Measurements from ENCODE around the gene TMEM247. TPM values are rescaled to one million over a fixed set of nuclear protein-coding genes. Genes with fewer than 3 reads are reported as not detected.

The TMEM247 gene
- total RNA-seq, 1 donor from 2014 or later: not detected

DNA sequence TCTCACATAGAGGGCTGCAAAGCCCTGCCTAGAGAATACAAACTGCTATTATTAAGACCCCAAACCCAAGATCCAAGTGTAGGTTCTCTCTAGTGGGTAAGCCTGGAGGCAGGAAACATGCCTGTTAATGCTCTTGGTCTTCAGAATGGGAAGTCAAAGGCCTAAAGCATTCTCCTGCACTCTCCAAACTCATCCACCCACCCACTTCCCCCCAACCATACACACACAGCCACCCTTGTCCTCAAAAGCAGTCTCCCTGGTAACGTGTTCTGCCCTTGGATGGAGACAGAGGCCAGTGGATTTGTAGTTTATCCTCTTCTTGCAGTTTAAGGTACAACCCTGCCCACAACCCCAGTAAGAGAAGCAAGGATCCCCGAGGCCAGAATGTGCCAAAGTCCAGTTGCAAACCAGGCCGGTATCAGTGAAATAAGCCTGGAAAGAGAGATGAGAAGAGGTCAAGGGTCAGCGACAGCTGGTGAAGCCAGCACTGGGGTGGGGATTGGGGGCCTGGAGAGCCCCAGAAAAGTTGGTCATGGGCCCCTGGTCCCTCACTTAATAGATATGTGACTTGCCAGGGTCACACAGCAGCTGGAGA is 23.0 kb downstream of the TMEM247 start:
- H3K4me3 ChIP-seq (ENCODE audit: low read depth, low read length): no peak overlapping the region
- no peak for DNase-seq (ENCODE audit: low read depth)
- no peak for TF ChIP-seq CTCF (conservative IDR thresholded peaks at IDR 0.05; ENCODE audit: low read depth, low read length)

DNA sequence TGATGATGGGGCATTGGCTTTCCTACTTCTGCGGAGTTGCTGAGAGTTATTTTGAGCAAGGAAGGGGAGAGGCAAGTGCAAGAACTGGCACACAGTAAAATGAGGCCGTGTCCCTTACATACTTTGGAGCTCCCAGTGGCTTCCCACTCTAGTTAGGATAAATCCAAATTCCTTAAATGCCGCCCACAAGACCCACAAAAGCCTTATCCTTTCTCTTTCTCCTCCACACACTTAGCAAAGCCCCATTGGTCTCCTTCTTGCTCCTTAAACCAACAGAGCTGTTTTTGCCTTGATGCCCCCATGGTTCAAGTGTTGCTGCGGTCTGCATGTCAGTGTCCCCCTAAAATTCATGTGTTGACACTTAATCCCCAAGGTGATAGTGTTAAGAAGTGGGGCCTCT is 24.3 kb downstream of the TMEM247 start:
- TF ChIP-seq CTCF (conservative IDR thresholded peaks at IDR 0.05; ENCODE audit: low read depth, low read length): no peak
- DNase-seq (ENCODE audit: low read depth): no peak
- no peak overlapping the region for H3K4me3 ChIP-seq (ENCODE audit: low read depth, low read length)

DNA sequence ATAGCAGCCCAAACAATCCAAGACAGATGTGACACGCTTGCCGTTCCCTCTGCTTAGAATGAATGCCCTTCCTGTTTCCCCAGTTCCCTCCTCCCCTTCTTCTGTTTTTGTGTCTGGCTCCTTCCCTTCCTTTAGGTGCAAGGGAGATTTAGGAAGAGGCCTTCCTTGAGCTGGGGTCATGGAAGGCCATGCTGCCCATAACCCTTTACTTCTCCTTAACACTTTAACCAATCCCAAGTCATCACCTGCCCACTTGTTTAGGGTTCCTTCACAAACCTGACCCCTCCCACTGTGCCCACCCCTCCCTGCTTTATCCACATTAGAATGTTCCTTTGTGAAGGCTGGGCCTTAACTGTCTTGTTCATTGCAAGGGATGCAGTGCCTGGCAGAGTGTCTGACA is 24.9 kb downstream of the TMEM247 start:
- no peak overlapping the region for H3K4me3 ChIP-seq (ENCODE audit: low read depth, low read length)
- no peak for TF ChIP-seq CTCF (conservative IDR thresholded peaks at IDR 0.05; ENCODE audit: low read depth, low read length)
- DNase-seq (ENCODE audit: low read depth): no peak

DNA sequence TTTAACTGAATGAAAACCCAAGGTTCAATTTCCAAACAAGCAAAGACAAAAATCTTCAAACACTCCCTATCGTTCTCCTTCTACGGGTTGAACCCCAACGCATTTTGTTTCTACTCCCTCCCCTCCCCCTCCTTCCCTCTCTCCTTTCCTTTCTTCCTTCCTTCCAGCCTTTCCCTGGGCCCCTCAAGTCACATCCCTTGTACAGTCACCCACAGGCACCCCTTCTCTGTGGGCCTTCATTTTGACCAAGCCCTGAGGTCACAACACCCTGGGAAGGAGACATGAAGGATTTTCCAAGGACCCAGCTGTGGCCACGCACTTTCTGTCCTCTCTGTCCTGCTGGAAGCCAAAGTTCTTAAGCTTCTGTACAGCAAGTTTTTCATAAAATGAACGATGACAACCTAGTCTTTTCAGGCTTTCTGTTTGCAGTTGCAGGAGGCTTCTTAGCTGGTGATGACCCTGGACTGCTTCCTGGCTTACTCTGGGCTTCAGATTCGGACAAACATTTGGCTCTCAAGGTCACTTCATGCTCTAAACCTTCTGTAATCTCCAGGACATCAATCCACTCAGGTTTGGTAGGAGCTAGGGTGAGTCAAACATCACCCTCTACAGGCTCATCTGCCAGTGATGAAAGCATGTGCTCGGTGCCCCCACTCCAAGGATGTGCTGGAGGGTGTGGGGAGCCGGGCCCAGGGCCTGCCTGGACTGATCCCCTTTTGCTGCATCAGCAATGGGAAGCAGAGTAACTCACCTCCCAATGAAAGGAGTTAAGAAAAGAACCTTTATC is 25.5 kb downstream of the TMEM247 start:
- no peak for TF ChIP-seq CTCF (conservative IDR thresholded peaks at IDR 0.05; ENCODE audit: low read depth, low read length)
- no peak overlapping the region for H3K4me3 ChIP-seq (ENCODE audit: low read depth, low read length)
- no peak for DNase-seq (ENCODE audit: low read depth)

DNA sequence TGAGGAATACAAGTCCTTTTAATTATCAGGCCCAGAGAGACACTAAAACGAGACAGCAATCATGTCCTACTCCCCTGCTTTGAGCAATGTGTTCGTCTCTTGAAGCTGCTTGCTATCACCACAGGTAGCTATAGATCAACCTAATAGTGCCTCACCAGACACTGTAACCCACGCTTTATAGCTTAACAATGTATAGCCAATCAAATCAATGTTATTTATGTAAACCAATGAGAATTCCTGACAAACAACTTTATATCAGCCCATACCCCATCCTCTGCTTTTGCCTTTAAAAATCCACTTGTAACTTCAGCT is 26.1 kb downstream of the TMEM247 start:
- H3K4me3 ChIP-seq (ENCODE audit: low read depth, low read length): no peak overlapping the region
- DNase-seq (ENCODE audit: low read depth): no peak
- no peak for TF ChIP-seq CTCF (conservative IDR thresholded peaks at IDR 0.05; ENCODE audit: low read depth, low read length)

- no peak for DNase-seq (ENCODE audit: low read depth)
- TF ChIP-seq CTCF (conservative IDR thresholded peaks at IDR 0.05; ENCODE audit: low read depth, low read length): no peak
- H3K4me3 ChIP-seq (ENCODE audit: low read depth, low read length): no peak overlapping the region
Measured at GRCh38 chr2:46506131-46506706, 26.9 kb downstream of the TMEM247 start.

Measured in epithelial cell of proximal tubule (primary cell).